Naive thymus-derived CD4-positive, alpha-beta T cell (primary cell): ENCODE data around the gene ZDHHC20. TPM values are rescaled to one million over a fixed set of nuclear protein-coding genes. Genes with fewer than 3 reads are reported as not detected.

Experiments
- ATAC-seq: fragments of 150-1000 bp; cut with Tn5 transposase; 2 replicates; pipeline ENCODE4 v1.10.0; 2021; ENCODE audit warnings: mild to moderate bottlenecking, moderate library complexity
- CTCF ChIA-PET: fragments of 350-600 bp; sonication (Branson Sonifier 250); formaldehyde crosslinking; loops from one replicate; lab custom pipeline; 2021; ENCODE audit warnings: antibody characterized with exemption; lab: Charles Lee
- POLR2A ChIA-PET: fragments of 350-600 bp; sonication (Branson Sonifier 250); formaldehyde crosslinking; loops from one replicate; lab custom pipeline; 2021; ENCODE audit warnings: antibody characterized with exemption, inconsistent platforms; lab: Charles Lee
- DNase-seq, 9 donors: peaks; one replicate each; pipeline versions ENCODE4 v3.0.0 to v3.0.0-alpha.2; 2020 to 2022; ENCODE audit warnings: mixed read lengths in 1 of 9
- H3K27ac ChIP-seq: one replicate; pipeline ENCODE4 v1.7.0; 2013; ENCODE audit warnings: mild to moderate bottlenecking, low read depth, low read length, moderate library complexity
- H3K27me3 ChIP-seq, 2 donors: one replicate each; pipeline ENCODE4 v1.7.0; 2013; ENCODE audit warnings: low read length in 2 of 2, mild to moderate bottlenecking in 2 of 2, moderate library complexity in 2 of 2; ENCODE audit not compliant: control insufficient read depth in 2 of 2, insufficient read depth in 2 of 2
- H3K36me3 ChIP-seq, 3 experiments: 1 replicate in 2 of 3; 2 replicates in 1 of 3; pipeline ENCODE4 v1.7.0; 2013; ENCODE audit warnings: low read length in 3 of 3, mild to moderate bottlenecking in 3 of 3, moderate library complexity in 1 of 3; ENCODE audit not compliant: insufficient read depth in 3 of 3, control insufficient read depth in 2 of 3
- H3K4me1 ChIP-seq, 2 donors: one replicate each; pipeline ENCODE4 v1.7.0; 2013; ENCODE audit warnings: low read length in 2 of 2, mild to moderate bottlenecking in 2 of 2, moderate library complexity in 1 of 2; ENCODE audit not compliant: control insufficient read depth in 2 of 2, insufficient read depth in 2 of 2
- H3K4me3 ChIP-seq: 2 replicates; pipeline ENCODE4 v1.7.0; 2013; ENCODE audit warnings: mild to moderate bottlenecking, low read length
- H3K9me3 ChIP-seq, 3 experiments: 1 replicate in 2 of 3; 2 replicates in 1 of 3; pipeline ENCODE4 v1.7.0; 2013; ENCODE audit warnings: low read length in 3 of 3; ENCODE audit not compliant: control insufficient read depth in 2 of 3
- H3K27ac Mint-ChIP-seq, 9 donors: one replicate each; pipeline ENCODE4 v1.8.0; 2020 to 2022; ENCODE audit warnings: mixed read lengths in 9 of 9, mild to moderate bottlenecking in 8 of 9, moderate library complexity in 5 of 9, inconsistent platforms in 2 of 9
- H3K27me3 Mint-ChIP-seq, 5 donors: one replicate each; pipeline ENCODE4 v1.8.0; 2021 to 2022; ENCODE audit warnings: mixed read lengths in 5 of 5, mild to moderate bottlenecking in 1 of 5
- H3K36me3 Mint-ChIP-seq, 5 donors: one replicate each; pipeline ENCODE4 v1.8.0; 2020 to 2022; ENCODE audit warnings: mixed read lengths in 5 of 5, mild to moderate bottlenecking in 3 of 5, inconsistent platforms in 1 of 5
- H3K4me1 Mint-ChIP-seq, 7 donors: one replicate each; pipeline ENCODE4 v1.8.0; 2020 to 2022; ENCODE audit warnings: mixed read lengths in 7 of 7, mild to moderate bottlenecking in 3 of 7, inconsistent platforms in 1 of 7
- H3K4me3 Mint-ChIP-seq, 10 donors: one replicate each; pipeline ENCODE4 v1.8.0; 2020 to 2022; ENCODE audit warnings: mild to moderate bottlenecking in 10 of 10, mixed read lengths in 10 of 10, moderate library complexity in 6 of 10, inconsistent platforms in 2 of 10
- H3K9me3 Mint-ChIP-seq, 11 donors: one replicate each; pipeline ENCODE4 v1.8.0; 2020 to 2022; ENCODE audit warnings: mixed read lengths in 11 of 11, mild to moderate bottlenecking in 4 of 11, inconsistent platforms in 1 of 11, moderate library complexity in 1 of 11
- intact Hi-C, 2 donors: fragments of 100-400 bp; cut with micrococcal nuclease; formaldehyde crosslinking; loops; one replicate each; pipeline ENCODE4 v1.15.1; 2023
- polyA plus RNA-seq, 2 donors: library from polyadenylated mRNA; unstranded; fragments of 300-500 nt; fragmentation: Illumina TruSeq; gene quantifications; one replicate each; pipeline ENCODE4 v1.2.3, GENCODE V29; 2021
- total RNA-seq, 6 experiments: library from RNA in 5 of 6; stranded (reverse) in 5 of 6; gene quantifications; 1 replicate in 5 of 6; 2 replicates in 1 of 6; pipeline ENCODE4 v1.2.3 and lab custom pipeline; 2021 to 2026

ZDHHC20 gene
- total and polyA plus RNA-seq, 7 experiments from 2014 or later, result 36.8 to 89.9 (median 71.0) TPM

DNA sequence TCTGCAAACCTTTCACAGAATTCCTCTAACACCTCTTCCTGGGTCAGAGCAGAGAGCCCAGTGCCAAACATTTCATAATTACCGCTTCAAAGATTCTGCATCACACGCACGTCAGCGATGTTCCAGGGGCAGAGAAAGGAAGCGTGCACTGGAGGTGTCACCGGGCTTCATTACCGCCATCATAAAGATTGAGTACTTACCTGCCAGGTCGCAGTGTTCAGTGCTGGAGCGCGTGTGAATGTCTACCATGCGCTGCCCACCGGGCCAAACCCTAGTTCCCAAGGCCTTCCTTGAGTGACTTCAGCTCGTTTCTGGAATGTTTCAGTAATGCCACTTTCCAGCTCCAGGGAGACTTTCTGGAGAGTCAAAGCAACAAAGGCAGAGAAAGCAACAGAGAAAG, 104.4 kb downstream of the ZDHHC20 start:
- Histone ChIP-seq H3K36me3 (no peaks in the 10 kb centered on the region), H3K9me3 (no peaks in the 10 kb centered on the region), H3K27me3 (no peaks in the 10 kb centered on the region), H3K4me1 (no peaks in the 10 kb centered on the region), H3K27ac (no peak overlapping the region), H3K4me3 (no peak overlapping the region)
- Mint-ChIP-seq H3K4me3 (no peak overlapping the region), H3K4me1 (no peaks in the 10 kb centered on the region), H3K9me3 (peaks cover 0 to 3% (median 0%) of the 10 kb centered on the region in 11 donors), H3K27me3 (no peaks in the 10 kb centered on the region), H3K36me3 (peaks cover 3 to 22% (median 20%) of the 10 kb centered on the region in 5 donors), H3K27ac (no peak overlapping the region)
- POLR2A ChIA-PET, result no interaction called here
- CTCF ChIA-PET, result no interaction called here
- intact Hi-C loops, result no loop called here
- ATAC-seq, result no peak
- peak in 1 of 9 donors; percentile 7 for DNase-seq

DNA sequence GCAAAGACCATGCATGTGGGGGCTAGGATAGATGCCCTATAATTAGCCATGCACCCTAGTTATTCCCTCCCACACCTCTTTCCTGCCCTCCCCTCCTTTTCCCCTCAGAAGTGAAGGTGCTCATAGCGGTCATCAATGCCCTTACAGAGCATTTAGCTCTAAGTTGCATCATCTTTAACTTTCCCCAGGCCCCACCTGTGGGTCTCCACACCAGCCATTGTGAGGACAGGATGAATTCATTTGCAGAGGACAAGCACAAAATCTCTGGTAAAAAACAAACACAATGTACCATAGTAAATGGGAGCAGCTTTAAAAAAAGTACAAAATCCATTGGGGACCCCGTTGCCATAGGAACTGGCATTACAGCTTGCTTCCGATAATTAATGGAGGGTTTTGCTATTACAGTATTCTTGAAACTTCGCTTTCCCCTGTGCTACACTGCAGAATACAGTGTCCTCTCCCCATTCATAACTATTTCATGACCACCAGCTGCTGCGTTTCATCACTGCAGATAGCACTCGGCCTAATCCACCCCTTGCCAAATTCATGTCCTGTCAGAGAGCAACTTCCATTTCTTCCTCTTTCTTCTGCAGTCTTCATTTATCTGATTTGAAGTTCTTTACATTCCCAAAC, 110.5 kb downstream of the ZDHHC20 start:
- Histone ChIP-seq H3K9me3 (no peaks in the 10 kb centered on the region), H3K36me3 (no peaks in the 10 kb centered on the region), H3K27ac (no peak overlapping the region), H3K4me3 (no peak overlapping the region), H3K4me1 (peaks cover 10 to 17% of the 10 kb centered on the region in 2 donors), H3K27me3 (no peaks in the 10 kb centered on the region)
- ChIA-PET CTCF (no interaction called here), POLR2A (no interaction called here)
- H3K4me3 Mint-ChIP-seq, result no peak overlapping the region
- H3K9me3 Mint-ChIP-seq, result no peaks in the 10 kb centered on the region
- peaks cover 8 to 21% (median 20%) of the 10 kb centered on the region in 7 donors for H3K4me1 Mint-ChIP-seq
- peaks cover 0 to 4% (median 0%) of the 10 kb centered on the region in 5 donors for H3K36me3 Mint-ChIP-seq
- DNase-seq, result no peak
- intact Hi-C loops, result no loop called here
- no peaks in the 10 kb centered on the region for H3K27me3 Mint-ChIP-seq
- no peak for ATAC-seq
- peak overlapping the region in 3 of 9 donors; percentile 9 to 40 (median 22) for H3K27ac Mint-ChIP-seq

DNA sequence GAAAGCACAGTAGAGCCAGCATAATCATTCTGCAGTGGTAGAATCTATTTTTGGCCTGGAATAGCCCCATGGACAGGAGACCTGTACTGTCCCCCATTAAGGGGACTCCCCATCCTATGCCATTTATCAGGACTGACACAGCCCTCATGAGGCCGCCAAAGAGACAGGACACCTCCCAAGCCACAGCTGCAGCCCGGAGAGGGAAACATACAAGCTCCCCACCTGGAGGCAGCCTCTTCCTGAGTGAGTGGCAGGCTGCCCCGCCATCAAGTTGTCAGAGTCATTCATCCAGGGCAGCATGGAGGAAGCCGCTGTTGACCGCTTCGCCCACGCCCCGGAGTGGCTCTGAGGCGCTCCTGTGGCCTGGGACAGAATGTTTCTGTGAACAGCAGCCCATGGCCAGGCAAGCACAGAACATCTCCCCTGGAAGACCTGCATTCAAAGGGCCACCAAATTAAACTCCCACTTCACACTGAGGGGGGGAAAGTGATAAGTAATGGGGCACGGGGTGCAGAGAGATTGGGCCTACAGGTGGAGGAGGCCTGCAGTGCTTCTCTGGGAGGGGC, 111.3 kb downstream of the ZDHHC20 start:
- H3K27ac Mint-ChIP-seq, result peak overlapping the region in 1 of 9 donors; percentile 71

DNA sequence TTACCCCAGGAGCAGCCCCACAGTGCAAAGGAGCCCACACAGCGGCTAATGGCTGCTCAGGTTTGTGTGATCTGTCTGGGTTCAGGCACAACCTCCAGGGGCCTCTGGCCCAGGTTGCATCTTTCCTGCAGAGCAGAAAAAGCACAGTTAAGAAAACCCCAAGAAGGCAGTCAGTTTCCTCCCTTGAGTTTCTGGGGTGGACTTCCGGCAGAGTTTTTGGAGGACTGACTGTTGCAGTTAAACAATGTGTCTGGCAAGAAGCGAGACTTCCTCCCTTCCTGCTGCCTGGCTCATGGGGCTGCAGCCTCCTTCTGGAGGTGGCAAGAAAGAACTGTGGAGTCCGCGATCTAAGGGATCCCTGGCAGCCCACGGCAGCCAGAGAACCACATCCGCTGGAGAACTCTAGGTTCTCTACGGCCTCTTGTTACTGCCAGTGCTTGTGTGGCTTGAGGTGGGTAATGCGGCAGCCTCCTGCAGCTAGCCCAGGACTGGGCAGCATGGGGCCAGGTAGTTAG, 114.4 kb downstream of the ZDHHC20 start:
- intact Hi-C loops, result loop anchor here (1.0 kb wide), 1 partner anchor 46 kb away; no protein-coding TSS in a partner anchor
- Histone ChIP-seq H3K27me3 (no peaks in the 10 kb centered on the region), H3K9me3 (no peaks in the 10 kb centered on the region), H3K36me3 (no peaks in the 10 kb centered on the region), H3K4me1 (peaks cover 14 to 28% of the 10 kb centered on the region in 2 donors), H3K4me3 (peak overlapping the region; percentile 45), H3K27ac (peak overlapping the region; percentile 54)
- no peaks in the 10 kb centered on the region for H3K27me3 Mint-ChIP-seq
- ChIA-PET POLR2A (interaction anchor here (1.2 kb wide), 1 partner anchor 114 kb away, joined by 3 read pairs; no protein-coding TSS in a partner anchor), CTCF (interaction anchor here (1.0 to 3.1 kb wide), 2 partner anchors 47 to 133 kb away, joined by 4 to 9 read pairs; no protein-coding TSS in a partner anchor)
- peak overlapping the region; percentile 78 to 95 (median 89) for H3K27ac Mint-ChIP-seq
- peak overlapping the region; percentile 53 to 80 (median 76) for H3K4me3 Mint-ChIP-seq
- no peaks in the 10 kb centered on the region for H3K36me3 Mint-ChIP-seq
- ATAC-seq (peak; percentile 78), DNase-seq (peak in 7 of 9 donors; percentile 27 to 56 (median 47))
- H3K4me1 Mint-ChIP-seq, result peaks cover 14 to 42% (median 34%) of the 10 kb centered on the region in 7 donors
- no peaks in the 10 kb centered on the region for H3K9me3 Mint-ChIP-seq

More for the DNA sequence above, 111.3 kb downstream of the ZDHHC20 start:
- no peaks in the 10 kb centered on the region for H3K9me3 ChIP-seq
- Mint-ChIP-seq H3K36me3 (peaks cover 0 to 4% (median 0%) of the 10 kb centered on the region in 5 donors), H3K9me3 (no peaks in the 10 kb centered on the region), H3K27me3 (no peaks in the 10 kb centered on the region), H3K4me3 (no peak overlapping the region), H3K4me1 (peaks cover 8 to 29% (median 25%) of the 10 kb centered on the region in 7 donors)
- H3K36me3 ChIP-seq, result no peaks in the 10 kb centered on the region
- no peak overlapping the region for H3K27ac ChIP-seq
- peaks cover 14 to 23% of the 10 kb centered on the region in 2 donors for H3K4me1 ChIP-seq
- no peaks in the 10 kb centered on the region for H3K27me3 ChIP-seq
- CTCF ChIA-PET, result no interaction called here
- POLR2A ChIA-PET, result no interaction called here
- H3K4me3 ChIP-seq, result no peak overlapping the region
- ATAC-seq (no peak), DNase-seq (no peak)
- intact Hi-C loops, result no loop called here

DNA sequence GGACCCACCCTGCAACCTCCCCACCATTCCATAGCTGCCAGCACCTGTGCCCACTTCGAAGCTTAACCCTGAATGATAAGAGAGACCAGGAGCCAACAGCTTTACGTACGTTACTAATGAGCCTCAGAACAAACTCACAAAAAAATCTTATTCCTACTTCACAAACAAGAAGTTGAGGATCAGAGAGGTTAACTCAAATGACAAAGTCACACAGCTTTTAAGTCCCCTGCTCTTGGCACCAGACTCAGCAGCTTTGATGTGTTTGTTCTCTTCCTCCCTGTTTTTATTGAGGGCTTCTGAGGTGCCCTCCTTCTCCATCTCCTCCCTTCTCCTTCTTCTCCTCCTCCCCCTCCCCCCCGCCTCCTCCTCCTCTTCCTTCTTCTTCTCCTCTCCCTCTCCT, 115.4 kb downstream of the ZDHHC20 start:
- intact Hi-C loops, result loop anchor here in 1 of 2 donors (1.0 kb wide), 1 partner anchor 45 kb away; no protein-coding TSS in a partner anchor
- H3K4me3 ChIP-seq, result peak overlapping the region; percentile 28
- Mint-ChIP-seq H3K27ac (peak overlapping the region; percentile 53 to 95 (median 89)), H3K27me3 (no peaks in the 10 kb centered on the region), H3K4me1 (peaks cover 14 to 42% (median 36%) of the 10 kb centered on the region in 7 donors), H3K36me3 (peaks cover 0 to 5% (median 0%) of the 10 kb centered on the region in 5 donors), H3K4me3 (peak overlapping the region in 8 of 10 donors; percentile 3 to 80 (median 64)), H3K9me3 (no peaks in the 10 kb centered on the region)
- POLR2A ChIA-PET, result interaction anchor here (1.2 kb wide), 2 partner anchors 45 to 115 kb away, joined by 3 to 4 read pairs; no protein-coding TSS in a partner anchor
- no peaks in the 10 kb centered on the region for H3K36me3 ChIP-seq
- H3K9me3 ChIP-seq, result no peaks in the 10 kb centered on the region
- H3K27ac ChIP-seq, result peak overlapping the region; percentile 54
- peaks cover 14 to 28% of the 10 kb centered on the region in 2 donors for H3K4me1 ChIP-seq
- H3K27me3 ChIP-seq, result no peaks in the 10 kb centered on the region
- ATAC-seq (no peak), DNase-seq (no peak)
- CTCF ChIA-PET, result interaction anchor here (3.1 kb wide), 1 partner anchor 46 kb away, joined by 9 read pairs; no protein-coding TSS in a partner anchor

DNA sequence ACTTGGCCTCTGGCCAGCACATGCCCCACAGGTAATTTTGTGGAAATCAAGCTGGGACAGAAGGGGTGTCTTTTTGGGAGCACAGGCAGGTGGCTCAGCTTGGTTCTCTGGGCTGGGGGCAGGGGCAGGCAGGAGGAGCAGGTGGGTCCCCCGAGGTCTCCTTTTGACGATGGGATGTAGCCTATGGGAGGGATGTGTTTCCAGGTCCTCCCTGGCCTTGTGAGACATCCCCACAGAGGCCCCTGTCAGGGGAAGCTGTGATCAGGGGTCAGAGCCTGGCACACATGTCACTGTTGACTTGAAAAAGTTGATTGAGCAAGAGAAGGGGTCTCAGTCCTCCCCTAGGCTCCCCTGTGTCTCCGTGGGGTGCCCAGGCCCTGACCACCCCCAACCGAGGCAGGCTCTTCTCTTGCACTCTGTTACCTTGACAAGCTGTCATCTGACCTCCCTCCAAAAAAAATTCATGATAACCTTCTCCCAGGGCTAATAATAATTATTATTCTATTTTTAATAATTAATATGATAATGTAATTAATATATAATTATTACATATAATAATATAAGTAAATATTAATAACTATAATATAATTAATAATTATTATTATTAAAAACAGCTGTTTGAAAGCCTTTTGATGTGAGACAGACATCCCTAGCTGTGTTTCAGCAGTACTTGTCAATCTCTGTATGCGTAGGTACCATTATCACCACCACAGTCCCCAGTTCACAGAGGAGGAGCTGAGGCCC, 116.2 kb downstream of the ZDHHC20 start:
- POLR2A ChIA-PET, result no interaction called here
- no peak for ATAC-seq
- CTCF ChIA-PET, result interaction anchor here (3.1 kb wide), 1 partner anchor 45 kb away, joined by 9 read pairs; no protein-coding TSS in a partner anchor
- no peaks in the 10 kb centered on the region for H3K36me3 ChIP-seq
- H3K27ac ChIP-seq, result peak overlapping the region; percentile 54
- DNase-seq, result no peak
- H3K9me3 Mint-ChIP-seq, result no peaks in the 10 kb centered on the region
- peaks cover 14 to 28% of the 10 kb centered on the region in 2 donors for H3K4me1 ChIP-seq
- no peaks in the 10 kb centered on the region for H3K27me3 ChIP-seq
- H3K27ac Mint-ChIP-seq, result peak overlapping the region in 6 of 9 donors; percentile 53 to 95 (median 88)
- peaks cover 0 to 5% (median 0%) of the 10 kb centered on the region in 5 donors for H3K36me3 Mint-ChIP-seq
- intact Hi-C loops, result no loop called here
- peaks cover 14 to 42% (median 36%) of the 10 kb centered on the region in 7 donors for H3K4me1 Mint-ChIP-seq
- H3K27me3 Mint-ChIP-seq, result no peaks in the 10 kb centered on the region
- peak overlapping the region in 7 of 10 donors; percentile 27 to 80 (median 38) for H3K4me3 Mint-ChIP-seq
- peak overlapping the region; percentile 28 for H3K4me3 ChIP-seq
- no peaks in the 10 kb centered on the region for H3K9me3 ChIP-seq
